Type B pancreatic cell (in vitro differentiated cells): ENCODE results near the gene RANGAP1. TPM values are rescaled to one million over a fixed set of nuclear protein-coding genes. Genes with fewer than 3 reads are reported as not detected.
A peak's percentile ranks its signal among the peaks of the same experiment; 100 is the strongest.

Experiments used
- DNase-seq: peaks from one replicate; pipeline ENCODE4 v3.0.0; 2021; ENCODE audit warnings: mixed read lengths; ENCODE audit not compliant: unreplicated experiment; ENCODE audit errors: extremely low spot score
- H3K27ac Mint-ChIP-seq: 2 replicates; pipeline ENCODE4 v1.8.0; 2021; ENCODE audit warnings: mild to moderate bottlenecking, mixed read lengths
- H3K27me3 Mint-ChIP-seq: 2 replicates; pipeline ENCODE4 v1.8.0; 2021; ENCODE audit warnings: mixed read lengths
- H3K36me3 Mint-ChIP-seq: 2 replicates; pipeline ENCODE4 v1.8.0; 2021; ENCODE audit warnings: mixed read lengths
- H3K4me1 Mint-ChIP-seq: one replicate; pipeline ENCODE4 v1.8.0; 2021; ENCODE audit warnings: mixed read lengths; ENCODE audit not compliant: unreplicated experiment
- H3K4me3 Mint-ChIP-seq: 2 replicates; pipeline ENCODE4 v1.8.0; 2021; ENCODE audit warnings: mild to moderate bottlenecking, mixed read lengths
- H3K9me3 Mint-ChIP-seq: 2 replicates; pipeline ENCODE4 v1.8.0; 2021; ENCODE audit warnings: mixed read lengths
- microRNA-seq: library from miRNA; unstranded; fragments of <30 nt; microRNA quantifications from one replicate; pipeline ENCODE4, GENCODE V29; 2020
- total RNA-seq: library from RNA; stranded (reverse); gene quantifications from 2 replicates; pipeline ENCODE4 v1.2.1, GENCODE V29; 2021; ENCODE audit warnings: low replicate concordance
- TF ChIP-seq, protein P1 (sequence below): fragments of 200-600 bp; sonication (generic); conservative IDR thresholded peaks from 2 replicates; pipeline ENCODE4 v1.5.0; 2021; ENCODE audit warnings: antibody characterized with exemption, mild to moderate bottlenecking

RANGAP1 gene
- total RNA-seq, 1 donor from 2014 or later, result 83.7 TPM

- Mint-ChIP-seq H3K36me3 (no peaks in the 10 kb centered on the region), H3K4me1 (peaks cover 11% of the 10 kb centered on the region), H3K27me3 (peaks cover 32% of the 10 kb centered on the region), H3K27ac (peak overlapping the region; percentile 93), H3K9me3 (no peaks in the 10 kb centered on the region), H3K4me3 (peak overlapping the region; percentile 97)
- TF ChIP-seq, protein P1, sequence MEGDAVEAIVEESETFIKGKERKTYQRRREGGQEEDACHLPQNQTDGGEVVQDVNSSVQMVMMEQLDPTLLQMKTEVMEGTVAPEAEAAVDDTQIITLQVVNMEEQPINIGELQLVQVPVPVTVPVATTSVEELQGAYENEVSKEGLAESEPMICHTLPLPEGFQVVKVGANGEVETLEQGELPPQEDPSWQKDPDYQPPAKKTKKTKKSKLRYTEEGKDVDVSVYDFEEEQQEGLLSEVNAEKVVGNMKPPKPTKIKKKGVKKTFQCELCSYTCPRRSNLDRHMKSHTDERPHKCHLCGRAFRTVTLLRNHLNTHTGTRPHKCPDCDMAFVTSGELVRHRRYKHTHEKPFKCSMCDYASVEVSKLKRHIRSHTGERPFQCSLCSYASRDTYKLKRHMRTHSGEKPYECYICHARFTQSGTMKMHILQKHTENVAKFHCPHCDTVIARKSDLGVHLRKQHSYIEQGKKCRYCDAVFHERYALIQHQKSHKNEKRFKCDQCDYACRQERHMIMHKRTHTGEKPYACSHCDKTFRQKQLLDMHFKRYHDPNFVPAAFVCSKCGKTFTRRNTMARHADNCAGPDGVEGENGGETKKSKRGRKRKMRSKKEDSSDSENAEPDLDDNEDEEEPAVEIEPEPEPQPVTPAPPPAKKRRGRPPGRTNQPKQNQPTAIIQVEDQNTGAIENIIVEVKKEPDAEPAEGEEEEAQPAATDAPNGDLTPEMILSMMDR, result peak; percentile 55
- no peak for DNase-seq
Observed at GRCh38 chr22:41198027-41198580, 87.9 kb downstream of the RANGAP1 start.

DNA sequence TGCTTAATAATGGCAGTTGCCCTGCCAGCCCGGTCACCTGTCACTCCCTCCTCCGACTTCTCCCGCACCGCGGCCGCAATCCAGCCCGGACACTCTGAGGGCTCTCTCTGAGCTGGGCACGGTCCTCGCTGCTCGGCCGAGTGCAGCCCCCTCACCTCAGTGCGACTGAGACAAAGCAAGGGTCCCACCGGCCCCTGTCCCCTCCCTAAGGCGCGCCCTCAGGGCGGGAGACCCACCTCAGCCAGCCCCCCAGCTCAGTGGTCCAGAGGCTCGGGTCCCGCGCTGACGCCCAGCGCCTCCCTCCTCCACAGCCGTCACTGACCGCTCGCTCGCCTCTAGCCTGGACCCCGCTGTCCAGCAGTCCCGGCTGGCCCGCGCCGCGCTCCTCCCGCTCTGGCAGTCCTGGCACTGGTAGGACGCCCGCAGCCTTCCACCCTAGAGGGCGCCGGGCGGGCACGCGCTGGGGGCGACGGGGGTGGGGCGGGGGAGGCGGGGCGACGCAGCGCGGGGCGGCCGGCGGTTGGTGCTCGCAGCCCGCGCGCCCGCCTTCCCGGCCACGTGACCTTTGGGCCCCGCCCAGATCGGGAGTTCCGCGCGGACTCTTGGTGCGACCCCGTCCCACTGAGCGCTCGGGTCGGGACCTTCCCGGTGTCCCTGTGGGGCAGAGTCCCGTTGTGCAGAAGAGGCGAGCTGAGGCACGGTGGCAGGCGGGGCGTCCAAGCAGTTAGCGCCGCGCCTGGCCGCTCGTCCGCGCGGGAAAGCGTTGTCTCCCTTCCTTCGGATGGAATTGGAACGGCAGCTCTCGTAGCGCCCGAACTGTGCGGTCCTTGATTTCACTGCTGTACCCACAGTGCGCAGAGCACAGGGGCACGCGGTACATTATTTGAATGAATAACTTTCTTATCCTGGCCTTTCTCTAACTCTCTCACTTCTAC is 88.7 kb downstream of the RANGAP1 start:
- Mint-ChIP-seq H3K36me3 (no peaks in the 10 kb centered on the region), H3K27ac (peak overlapping the region; percentile 93), H3K27me3 (peaks cover 32% of the 10 kb centered on the region), H3K9me3 (no peaks in the 10 kb centered on the region), H3K4me3 (peak overlapping the region; percentile 97), H3K4me1 (peaks cover 11% of the 10 kb centered on the region)
- DNase-seq, result peak; percentile 87
- TF ChIP-seq, protein P1, result no peak

Small RNA genes lying within 50 kb of the gene (microRNA-seq; reads per million reads assigned to microRNA genes)
- gene MIR6889, result not detected

Other genes with a start within 250 kb of the RANGAP1 start
- gene EP300, start 193.6 kb downstream of the RANGAP1 start, total RNA-seq, result 87.2 and 95.8 TPM in 2 replicates
- gene L3MBTL2, start 80.9 kb downstream of the RANGAP1 start, total RNA-seq, result 24.5 and 32.7 TPM in 2 replicates
- 1.1 and 1.4 TPM in 2 replicates for gene CHADL, start 45.3 kb downstream of the RANGAP1 start, total RNA-seq
- 74.3 and 76.2 TPM in 2 replicates for gene ZC3H7B, start 15.3 kb upstream of the RANGAP1 start, total RNA-seq
- gene TEF, start 95.8 kb upstream of the RANGAP1 start, total RNA-seq, result 10.5 TPM in 2 replicates
- 47.4 and 54.5 TPM in 2 replicates for gene TOB2, start 160.6 kb upstream of the RANGAP1 start, total RNA-seq
- gene PHF5A, start 182.5 kb upstream of the RANGAP1 start, total RNA-seq, result 38.2 and 54.8 TPM in 2 replicates
- 107 and 142 TPM in 2 replicates for gene ACO2, start 182.9 kb upstream of the RANGAP1 start, total RNA-seq